Measurements from ENCODE around the gene SAP30L.

The SAP30L gene

DNA sequence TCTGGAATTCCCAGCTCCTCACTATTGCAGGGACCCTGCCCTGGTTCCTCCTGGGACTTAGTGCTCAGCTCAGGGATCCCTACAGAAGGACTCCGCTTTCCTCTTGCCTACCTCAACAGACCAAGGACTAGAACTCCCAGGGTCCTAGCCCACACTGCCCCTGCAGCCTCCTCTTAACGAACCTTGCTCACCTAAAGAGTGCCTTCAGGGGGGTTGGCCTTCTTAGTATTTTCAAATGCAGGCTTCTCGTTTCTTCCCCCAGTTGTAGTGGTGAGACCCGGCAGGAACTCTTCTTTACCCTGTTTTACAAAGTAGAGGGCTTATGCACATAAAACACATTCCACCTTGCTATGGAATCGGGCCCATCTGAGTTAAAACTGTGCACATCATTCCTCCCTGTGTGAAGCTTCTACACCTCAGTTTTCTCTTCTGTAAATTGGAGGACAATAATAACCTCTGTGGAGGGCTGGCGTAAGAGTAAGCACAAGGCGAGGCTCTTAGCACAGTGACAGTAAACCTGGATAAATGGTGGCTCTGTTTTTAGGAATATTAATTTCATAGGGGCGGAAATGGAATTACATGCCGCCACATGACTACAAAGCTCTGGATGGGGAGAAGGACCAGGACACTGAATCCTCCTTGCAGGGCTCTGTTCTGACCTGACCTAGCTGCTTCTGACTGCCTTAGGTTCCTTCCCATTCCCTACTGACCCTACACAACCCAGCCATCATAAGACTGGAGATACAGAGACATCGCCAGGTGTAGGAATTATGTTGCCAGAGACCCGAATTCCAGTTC, 36.0 kb downstream of the SAP30L start:
- no peak for DNase-seq (ENCODE audit: low spot score)

GRCh38 chr5:154482528-154483449, 37.0 kb downstream of the SAP30L start:
- DNase-seq (ENCODE audit: low spot score): no peak

DNA sequence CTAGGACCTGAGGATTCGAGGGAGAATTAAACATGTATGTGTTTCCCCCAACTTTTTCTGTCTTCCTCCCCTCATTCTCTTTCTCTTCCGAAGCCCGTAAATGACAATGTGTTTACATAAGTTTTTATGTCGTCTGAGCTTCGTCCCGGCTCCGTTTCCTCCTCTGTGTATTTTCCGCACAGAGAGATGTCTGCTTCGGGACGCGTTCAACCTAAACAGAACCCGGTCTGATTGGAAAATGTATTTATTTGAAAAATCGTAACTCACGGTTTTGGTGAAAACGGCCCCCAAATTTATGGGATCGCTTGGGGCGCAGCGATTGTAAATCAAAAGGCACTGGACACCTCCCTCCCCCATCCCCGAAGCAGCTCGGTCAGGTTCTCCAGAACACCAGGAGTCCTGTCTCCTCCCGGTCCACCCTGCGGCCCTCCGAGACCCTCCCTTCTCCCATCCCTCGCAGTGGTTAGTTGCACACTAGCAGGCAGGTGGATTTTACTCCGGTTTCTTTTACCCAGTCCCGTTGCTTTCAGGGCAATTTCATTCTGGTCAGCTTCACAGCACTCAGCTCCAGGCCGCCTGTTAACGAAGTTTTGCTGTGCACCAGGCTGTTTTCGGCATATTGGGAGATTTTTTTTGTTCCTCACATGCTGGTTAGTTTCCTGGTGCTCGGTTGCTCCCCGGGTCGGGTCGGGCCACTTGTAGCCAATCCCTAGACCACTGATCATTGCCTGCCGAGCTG, 38.0 kb downstream of the SAP30L start:
- DNase-seq (ENCODE audit: low spot score): no peak

DNA sequence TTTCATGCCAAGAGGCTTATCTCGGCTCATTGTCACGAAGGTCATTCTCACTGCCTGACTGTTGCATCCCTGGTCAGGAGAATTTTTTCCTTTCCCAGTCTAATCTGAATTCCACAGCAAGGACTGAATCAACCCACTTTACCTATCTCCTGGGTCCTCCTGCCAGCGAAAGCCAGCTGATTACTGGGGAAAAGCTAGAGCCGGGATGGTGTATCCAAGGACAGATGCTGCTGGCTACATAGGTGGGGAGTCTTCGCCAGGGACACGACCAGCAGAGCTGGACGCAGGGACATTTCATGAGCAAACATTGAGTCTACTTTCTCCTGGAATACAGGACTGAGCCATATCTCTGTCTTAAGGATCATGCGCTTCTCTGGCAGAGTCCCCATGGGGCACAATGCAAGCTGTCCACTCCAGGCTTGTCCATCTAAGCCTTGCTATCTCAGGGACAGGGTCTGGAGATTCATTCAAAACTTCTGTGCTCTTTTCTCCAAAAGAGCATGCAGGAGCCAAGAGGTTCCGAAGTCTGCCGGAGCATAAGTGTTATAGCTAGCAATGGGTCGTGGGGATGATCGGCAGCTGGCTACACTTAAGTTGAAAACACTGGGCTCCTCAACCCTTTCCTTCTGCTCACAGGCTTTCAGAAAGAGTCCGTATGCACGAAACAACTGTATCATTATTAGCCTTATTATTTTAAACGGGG, 38.7 kb downstream of the SAP30L start:
- DNase-seq (ENCODE audit: low spot score): no peak

DNA sequence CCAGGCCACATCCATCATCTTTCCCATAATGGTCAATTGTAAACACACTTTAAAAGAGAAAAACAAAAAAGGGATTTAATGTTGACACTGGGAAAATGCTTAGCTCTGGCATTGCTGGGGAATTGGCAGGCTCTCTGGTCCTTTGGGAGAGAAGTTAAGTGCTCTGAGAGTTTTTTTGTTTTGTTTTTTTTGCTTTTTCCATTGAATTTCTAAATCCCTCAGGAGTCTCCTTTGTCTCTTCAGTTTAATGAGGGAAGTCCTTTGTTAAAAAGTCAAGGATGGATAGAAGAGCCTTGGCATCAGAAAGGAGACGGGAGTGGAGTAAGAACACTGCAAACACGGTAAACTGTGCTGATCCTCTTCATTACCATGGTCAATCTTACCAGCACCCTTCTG, 39.3 kb downstream of the SAP30L start:
- DNase-seq (ENCODE audit: low spot score): no peak

DNA sequence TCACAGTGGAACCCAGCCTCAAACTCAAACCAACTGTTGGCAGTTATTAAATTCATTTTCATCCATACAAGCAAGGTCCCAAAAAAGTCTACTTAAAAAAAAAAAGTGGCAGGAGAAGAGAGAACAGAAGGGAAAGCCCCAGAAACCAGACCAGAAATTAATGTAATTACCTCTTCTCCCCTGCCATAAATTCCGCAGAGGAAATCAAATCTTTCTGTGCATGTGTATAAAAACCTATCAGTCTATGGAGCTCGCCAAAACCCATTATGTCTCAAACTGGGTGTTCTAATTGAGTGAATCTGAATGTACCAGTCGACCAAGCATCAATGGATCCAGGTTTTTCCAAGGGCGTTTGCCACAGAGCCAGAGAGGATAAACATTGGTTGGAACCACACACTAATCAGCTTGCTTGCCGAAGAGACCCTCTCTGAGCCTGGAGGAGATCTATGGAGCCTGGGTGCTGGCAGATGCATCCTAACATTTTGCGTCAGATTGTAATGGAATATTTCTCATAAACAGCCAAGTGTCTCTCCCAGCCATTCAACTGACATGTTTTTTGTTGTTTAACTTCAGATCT, 40.1 kb downstream of the SAP30L start:
- DNase-seq (ENCODE audit: low spot score): no peak

DNA sequence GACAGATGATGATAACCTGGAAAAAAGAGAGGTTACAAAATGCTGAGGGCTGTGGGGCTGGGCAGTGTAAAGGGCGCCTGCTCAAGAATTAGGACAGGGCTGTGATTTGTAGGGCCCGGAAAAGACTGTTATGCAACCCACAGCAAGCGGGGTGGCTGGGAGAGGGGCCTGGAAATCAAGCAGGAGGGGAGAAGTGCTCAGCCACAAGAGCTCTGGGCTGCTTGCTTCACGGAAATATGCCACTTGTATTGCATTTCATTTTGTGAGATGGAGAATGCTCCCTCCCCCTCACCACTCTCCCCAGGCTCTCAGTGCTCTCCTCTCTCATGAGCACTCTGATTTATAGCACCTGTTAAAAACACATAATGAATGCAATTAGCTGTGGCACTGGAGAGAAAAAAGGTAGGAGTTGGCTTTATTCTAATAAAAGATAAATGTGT, 40.6 kb downstream of the SAP30L start:
- DNase-seq (ENCODE audit: low spot score): no peak

- DNase-seq (ENCODE audit: low spot score): no peak
These were observed 41.7 kb downstream of the SAP30L start for GRCh38 chr5:154487541-154487940.

DNA sequence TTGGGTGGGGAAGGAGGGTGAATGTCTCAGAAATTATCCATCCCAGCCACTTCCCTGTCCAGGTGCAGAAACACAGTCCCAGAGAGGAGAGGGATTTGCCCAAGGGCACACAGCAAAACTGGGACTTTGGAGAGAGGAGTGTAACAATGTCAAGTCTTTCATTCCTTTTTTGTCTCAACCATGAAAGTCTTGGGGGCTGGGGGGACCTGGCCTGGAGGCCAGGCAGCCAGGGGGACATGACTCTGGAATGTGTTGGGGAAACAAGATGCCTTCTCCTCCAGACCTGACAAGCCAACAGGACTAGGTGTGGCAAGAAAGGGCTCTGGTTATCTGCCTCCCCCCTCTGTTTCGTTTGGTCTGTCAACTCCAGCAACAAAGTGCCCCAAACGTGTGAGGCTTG, 46.1 kb downstream of the SAP30L start:
- DNase-seq (ENCODE audit: low spot score): no peak

DNA sequence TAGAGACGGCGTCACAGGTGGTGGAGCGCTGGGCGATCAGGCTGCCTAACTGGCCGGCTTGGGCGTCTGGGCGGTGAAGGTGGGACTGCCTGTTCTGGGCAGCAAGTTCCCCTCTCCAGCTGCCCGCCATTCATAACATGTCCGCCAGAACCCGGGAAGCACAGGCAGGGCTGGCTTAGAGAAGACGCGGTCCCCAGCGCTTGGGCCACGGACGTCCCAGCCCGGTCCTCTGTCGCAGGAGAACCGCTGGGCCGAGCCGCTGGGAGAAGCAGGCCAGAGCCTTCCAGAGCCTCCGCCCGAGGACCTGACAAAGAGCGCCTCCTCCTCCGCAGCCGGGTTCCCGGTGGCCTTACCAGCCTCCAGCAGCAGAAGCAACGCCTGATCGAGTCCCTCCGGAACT, 47.5 kb downstream of the SAP30L start:
- no peak for DNase-seq (ENCODE audit: low spot score)

DNA sequence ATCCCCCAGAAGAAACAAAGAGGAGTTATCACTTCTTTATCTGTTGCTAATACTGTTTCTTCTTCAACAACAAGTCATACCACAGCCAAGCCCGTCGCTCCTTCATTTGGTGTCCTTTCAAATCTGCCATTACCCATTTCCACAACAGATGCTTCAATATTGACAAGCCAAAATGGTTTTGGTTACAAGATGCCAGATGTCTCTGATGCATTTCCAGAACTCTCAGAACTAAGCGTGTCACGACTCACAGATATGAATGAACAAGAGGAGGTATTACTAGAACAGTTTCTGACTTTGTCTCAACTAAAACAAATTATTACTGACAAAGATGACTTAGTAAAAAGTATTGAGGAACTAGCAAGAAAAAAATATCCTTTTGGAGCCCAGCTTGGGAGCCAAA, 48.2 kb downstream of the SAP30L start:
- no peak for DNase-seq (ENCODE audit: low spot score)

GRCh38 chr5:154498591-154498990, 52.8 kb downstream of the SAP30L start:
- DNase-seq (ENCODE audit: low spot score): no peak

DNA sequence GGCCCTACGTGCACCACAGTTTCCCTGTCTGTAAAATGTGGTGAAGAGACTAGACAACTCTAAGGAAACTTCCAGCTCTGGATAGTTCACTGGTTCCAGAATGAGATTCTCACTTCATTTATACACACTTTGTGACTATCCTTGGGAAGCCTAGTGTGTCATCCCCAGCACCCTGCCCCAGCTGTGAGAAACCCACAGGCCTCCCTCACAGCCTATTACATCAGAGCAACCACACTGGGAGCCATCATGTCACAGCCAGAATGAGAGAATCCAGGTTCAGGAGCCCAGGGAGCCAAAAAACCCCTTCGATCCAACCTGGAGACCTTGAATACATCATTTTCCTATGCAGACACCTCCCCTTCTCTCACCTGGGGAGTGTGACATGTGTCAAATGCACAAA, 53.2 kb downstream of the SAP30L start:
- no peak for DNase-seq (ENCODE audit: low spot score)

DNA sequence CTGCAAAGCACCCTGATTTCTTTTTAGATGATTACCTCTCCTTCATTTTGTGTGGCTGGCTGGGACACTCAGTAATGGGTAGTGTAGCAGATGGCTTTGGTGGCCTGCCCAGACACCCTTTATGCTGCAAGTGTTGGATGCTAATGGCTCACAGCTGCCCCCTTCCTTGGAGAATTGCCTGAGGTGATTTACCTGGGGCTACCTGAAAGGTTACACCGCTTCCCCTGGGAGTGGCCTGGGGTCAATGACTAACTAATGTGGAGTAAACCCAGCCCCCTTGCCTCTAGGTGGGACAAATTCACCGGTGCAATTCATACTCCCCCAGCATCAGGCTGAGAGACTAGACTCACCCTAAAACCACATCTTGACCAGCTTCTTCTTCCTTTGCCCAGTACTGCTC, 55.8 kb downstream of the SAP30L start:
- DNase-seq (ENCODE audit: low spot score): no peak

DNA sequence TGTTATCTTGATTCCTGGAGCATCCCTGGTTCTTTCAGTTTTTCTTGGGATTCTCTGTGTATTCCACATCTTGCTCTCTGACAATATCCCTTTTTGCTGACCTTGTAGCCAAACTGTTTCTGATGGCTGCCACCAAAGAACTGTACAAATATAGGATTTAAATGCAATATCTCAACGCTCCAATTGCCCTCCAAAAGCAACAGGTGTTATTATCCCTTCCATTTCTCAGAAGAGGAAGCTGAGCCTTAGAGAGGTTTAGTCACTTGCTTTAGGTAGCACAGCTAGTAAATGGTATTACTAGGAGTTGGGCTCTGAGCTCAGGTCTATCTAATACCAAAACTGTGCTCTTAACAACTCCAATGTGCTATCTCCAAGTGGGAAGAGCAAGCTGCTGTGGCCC, 56.4 kb downstream of the SAP30L start:
- DNase-seq (ENCODE audit: low spot score): no peak

DNA sequence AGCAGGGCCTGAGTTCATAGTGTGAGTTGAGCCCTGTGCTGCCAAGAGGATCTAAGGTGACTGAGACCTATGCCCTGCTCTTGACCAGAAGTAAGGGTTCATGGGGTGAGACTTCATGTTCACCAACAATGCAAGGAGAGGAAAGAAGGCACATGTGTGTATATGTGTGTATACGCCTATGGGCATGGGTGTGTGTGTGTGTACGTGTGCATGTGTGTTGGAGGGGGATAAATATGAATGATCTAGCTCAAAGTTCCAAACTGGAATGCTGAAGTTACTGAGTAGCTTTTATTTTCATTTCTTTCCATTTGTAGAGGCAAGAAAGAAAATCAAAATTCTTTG, 57.9 kb downstream of the SAP30L start:
- no peak for DNase-seq (ENCODE audit: low spot score)

- DNase-seq (ENCODE audit: low spot score): no peak
These were observed 59.8 kb downstream of the SAP30L start for GRCh38 chr5:154505567-154505966.

- DNase-seq (ENCODE audit: low spot score): no peak
These were observed 60.4 kb downstream of the SAP30L start for GRCh38 chr5:154506049-154506715.

GRCh38 chr5:154506716-154507080, 60.9 kb downstream of the SAP30L start:
- DNase-seq (ENCODE audit: low spot score): no peak

GRCh38 chr5:154508114-154508513, 62.3 kb downstream of the SAP30L start:
- no peak for DNase-seq (ENCODE audit: low spot score)

All from NAMALWA (cell line).